A549 (cell line): ENCODE results near the gene AFDN. TPM values are rescaled to one million over a fixed set of nuclear protein-coding genes. Genes with fewer than 3 reads are reported as not detected.
A peak's percentile ranks its signal among the peaks of the same experiment; 100 is the strongest.

Experiments
- ATAC-seq, 2 experiments: fragments of 200-7000 bp in 1 of 2; fragments of >200 bp in 1 of 2; cut with Nextera tagmentation in 1 of 2; cut with Tn5 transposase in 1 of 2; 3 replicates each; pipeline versions ENCODE4 v1.8.0 to v1.9.1; 2018 to 2020; ENCODE audit warnings: mild to moderate bottlenecking in 1 of 2, moderate library complexity in 1 of 2
- CTCF ChIA-PET: fragments of 300-600 bp; sonication (Branson Sonifier 250); formaldehyde crosslinking; extraction: SDS; loops from one replicate; lab custom pipeline; 2021; ENCODE audit warnings: antibody characterized with exemption, inconsistent platforms; lab: Yijun Ruan, JAX
- POLR2A ChIA-PET: fragments of 350-600 bp; formaldehyde crosslinking; extraction: SDS; loops from one replicate; lab custom pipeline; 2021; ENCODE audit warnings: antibody characterized with exemption, inconsistent platforms; lab: Yijun Ruan, JAX
- DNase-seq, 2 experiments: peaks; one replicate each; pipeline versions ENCODE4 v3.0.0 to v3.0.0-alpha.2; 2011 to 2016; ENCODE audit warnings: low read depth in 1 of 2, low spot score in 1 of 2
- FAIRE-seq: peaks from 2 replicates; lab custom pipeline; 2011; peaks lifted over from hg19 to GRCh38; lab: Jason Lieb, UNC
- H3K27ac ChIP-seq, 2 experiments: fragments of >200 bp; sonication (Bioruptor Twin); formaldehyde crosslinking; 3 replicates each; pipeline ENCODE4 v1.5.1; 2016 to 2017
- H3K4me1 ChIP-seq: fragments of >200 bp; sonication (Bioruptor Twin); formaldehyde crosslinking; 3 replicates; pipeline ENCODE4 v1.6.1; 2016
- H3K4me2 ChIP-seq: fragments of >200 bp; sonication (Bioruptor Twin); formaldehyde crosslinking; 3 replicates; pipeline ENCODE4 v1.6.1; 2016
- H3K4me3 ChIP-seq: fragments of >200 bp; sonication (Bioruptor Twin); formaldehyde crosslinking; 3 replicates; pipeline ENCODE4 v1.5.1; 2016
- H3K9me3 ChIP-seq: fragments of >200 bp; sonication (Bioruptor Twin); formaldehyde crosslinking; 3 replicates; pipeline ENCODE4 v1.6.1; 2016
- CEBPB ChIP-seq, 2 experiments: fragments of >200 bp in 1 of 2; sonication (Bioruptor Twin) in 1 of 2; formaldehyde crosslinking in 1 of 2; IDR thresholded peaks; 2 replicates each; pipeline ENCODE4 v1.6.1; 2012 to 2016
- EHF ChIP-seq: fragments of 250-450 bp; sonication (Bioruptor Pico); IDR thresholded peaks from 2 replicates; pipeline ENCODE4 v1.5.0; 2020; ENCODE audit warnings: mild to moderate bottlenecking
- FOSB ChIP-seq: fragments of 250-450 bp; sonication (Bioruptor Pico); IDR thresholded peaks from 2 replicates; pipeline ENCODE4 v1.5.0; 2020; ENCODE audit warnings: mild to moderate bottlenecking, moderate library complexity
- FOXS1 ChIP-seq: fragments of 250-450 bp; sonication (Bioruptor Pico); IDR thresholded peaks from 2 replicates; pipeline ENCODE4 v1.5.0; 2020; ENCODE audit warnings: mild to moderate bottlenecking, moderate library complexity
- GATA3 ChIP-seq: IDR thresholded peaks from 2 replicates; pipeline ENCODE4 v1.6.1; 2012; ENCODE audit warnings: borderline replicate concordance
- HDAC2 ChIP-seq: fragments of 200-600 bp; sonication (generic); IDR thresholded peaks from 2 replicates; pipeline ENCODE4 v1.6.1; 2016
- HEYL ChIP-seq: fragments of 250-450 bp; sonication (Bioruptor Pico); IDR thresholded peaks from 2 replicates; pipeline ENCODE4 v1.8.0; 2021; ENCODE audit warnings: mild to moderate bottlenecking, moderate library complexity
- HOXB5 ChIP-seq: fragments of 250-450 bp; sonication (Bioruptor Pico); IDR thresholded peaks from 2 replicates; pipeline ENCODE4 v1.5.0; 2020; ENCODE audit warnings: mild to moderate bottlenecking, moderate library complexity
- MAZ ChIP-seq: fragments of 150-350 bp; IDR thresholded peaks from 2 replicates; pipeline ENCODE4 v1.6.1; 2014; ENCODE audit warnings: antibody characterized with exemption, low read depth, low read length, borderline replicate concordance
- MYC ChIP-seq: IDR thresholded peaks from 2 replicates; pipeline ENCODE4 v1.6.1; 2012; ENCODE audit warnings: mild to moderate bottlenecking, inconsistent platforms, low read length, improper control_type of control experiment, borderline replicate concordance
- NFE2L2 ChIP-seq: fragments of 150-350 bp; conservative IDR thresholded peaks from 2 replicates; pipeline ENCODE4 v1.6.1; 2014; ENCODE audit warnings: low read length
- RAD21 ChIP-seq, 2 experiments: fragments of >200 bp in 1 of 2; sonication (Bioruptor Twin) in 1 of 2; formaldehyde crosslinking in 1 of 2; IDR thresholded peaks in 1 of 2; conservative IDR thresholded peaks in 1 of 2; 2 replicates in 1 of 2; 3 replicates in 1 of 2; pipeline ENCODE4 v1.6.1; 2012 to 2018; ENCODE audit warnings: inconsistent platforms in 1 of 2
- RARB ChIP-seq: fragments of 250-450 bp; sonication (Bioruptor Pico); IDR thresholded peaks from 2 replicates; pipeline ENCODE4 v1.8.0; 2021; ENCODE audit warnings: mild to moderate bottlenecking, moderate library complexity
- RNF2 ChIP-seq: fragments of 200-600 bp; sonication (generic); IDR thresholded peaks from 2 replicates; pipeline ENCODE4 v1.6.1; 2016; ENCODE audit warnings: low read depth, mild to moderate bottlenecking, antibody characterized with exemption, moderate library complexity, borderline replicate concordance
- SMC3 ChIP-seq: fragments of >200 bp; sonication (Bioruptor Twin); formaldehyde crosslinking; IDR thresholded peaks from 3 replicates; pipeline ENCODE4 v1.6.1; 2018; ENCODE audit warnings: inconsistent platforms
- TP53 ChIP-seq: fragments of 250-450 bp; sonication (Bioruptor Pico); IDR thresholded peaks from 2 replicates; pipeline ENCODE4 v1.5.0; 2021; ENCODE audit warnings: mild to moderate bottlenecking, moderate library complexity
- ZFP36 ChIP-seq: fragments of 450-650 bp; IDR thresholded peaks from 2 replicates; pipeline ENCODE4 v1.6.1; 2014; ENCODE audit warnings: borderline replicate concordance; ENCODE audit not compliant: partially characterized antibody
- ZSCAN20 ChIP-seq: fragments of 250-450 bp; sonication (Bioruptor Pico); IDR thresholded peaks from 2 replicates; pipeline ENCODE4 v1.8.0; 2022; ENCODE audit warnings: mild to moderate bottlenecking, moderate library complexity
- WGBS: methylation state at CpG from one replicate; pipeline ENCODE4 v1.1.6; 2017; ENCODE audit errors: missing lambda C conversion rate; 5-methylcytosine and 5-hydroxymethylcytosine counted together
- polyA plus RNA-seq, 4 experiments: library from polyadenylated mRNA; depleted of rRNA in 3 of 4; stranded (reverse); fragments of >200 nt; fragmentation: RNase III in 1 of 4; extraction: RNeasy Plus Mini Kit Qiagen cat#74134 plus additional on column Dnase treatment in 1 of 4; gene quantifications; 2 replicates in 3 of 4; 3 replicates in 1 of 4; pipeline ENCODE4 v1.2.3, GENCODE V29; 2011 to 2017
- TF ChIP-seq, protein P1 (sequence below): fragments of >200 bp; sonication (Bioruptor Twin); formaldehyde crosslinking; IDR thresholded peaks from 2 replicates; pipeline ENCODE4 v1.6.1; 2016
- TF ChIP-seq, protein P2 (sequence below): fragments of >200 bp; sonication (Bioruptor Twin); formaldehyde crosslinking; IDR thresholded peaks from 3 replicates; pipeline ENCODE4 v1.5.1; 2016
- TF ChIP-seq, protein P3 (sequence below): fragments of 250-450 bp; sonication (Bioruptor Pico); IDR thresholded peaks from 2 replicates; pipeline ENCODE4 v1.5.0; 2021; ENCODE audit warnings: mild to moderate bottlenecking, moderate library complexity, borderline replicate concordance
- TF ChIP-seq, protein P4 (sequence below): IDR thresholded peaks from 2 replicates; pipeline ENCODE4 v1.6.1; 2012
- TF ChIP-seq, protein P5 (sequence below): IDR thresholded peaks from 2 replicates; pipeline ENCODE4 v1.6.1; 2012

AFDN gene
- polyA plus RNA-seq, 2 of the 4 experiments (the other 2 are of a cell fraction) = 17.5 to 40.8 TPM

DNA sequence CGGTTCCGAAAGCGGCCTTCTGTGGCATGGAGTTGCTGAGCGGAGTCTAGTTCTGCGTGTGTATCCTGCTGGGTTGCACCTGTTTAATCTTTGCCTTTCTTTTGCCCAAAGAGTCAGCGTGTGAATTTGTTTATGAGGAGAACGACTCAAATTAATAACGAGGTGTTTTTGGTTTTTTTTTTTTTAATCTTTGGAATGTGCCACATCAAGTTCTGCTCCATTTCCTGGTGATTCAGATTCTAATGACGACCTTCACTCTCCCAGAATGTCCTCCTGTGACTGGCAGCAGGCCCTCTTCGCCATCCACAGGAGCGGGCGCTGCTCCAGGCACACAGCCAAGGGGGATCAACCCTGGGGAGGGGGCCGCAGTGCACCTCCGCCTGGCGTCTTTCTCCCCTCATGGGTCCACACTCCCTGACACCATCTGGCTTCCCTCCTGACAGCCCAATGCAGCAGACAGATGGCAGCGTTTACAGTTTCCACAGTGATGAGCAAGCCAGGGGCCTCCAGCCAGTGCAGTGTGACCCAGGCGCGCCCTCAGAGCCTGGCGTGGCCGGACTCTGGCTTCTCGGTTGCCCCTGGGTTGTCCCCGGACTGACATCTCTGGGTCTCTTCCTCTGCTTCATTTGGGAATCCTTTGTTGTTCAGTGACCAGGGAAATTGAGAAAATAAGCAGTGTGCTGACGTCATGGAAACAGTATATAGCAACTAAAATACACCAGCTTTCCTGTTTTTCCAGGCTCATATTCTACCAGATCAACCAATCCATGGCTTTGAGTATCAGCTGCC, 27.5 kb upstream of the AFDN start:
- Histone ChIP-seq H3K4me1 (no peaks in the 10 kb centered on the region), H3K9me3 (no peaks in the 10 kb centered on the region), H3K27ac (no peak overlapping the region)
- ATAC-seq = peak in 1 of 2 experiments; percentile 50; a peak in 3 of 6 replicates
- CTCF ChIA-PET = no interaction called here
- no peak for FAIRE-seq
- no peak for DNase-seq
- POLR2A ChIA-PET = interaction anchor here (0.6 kb wide), 1 partner anchor 61 kb away, joined by 9 read pairs; no protein-coding TSS in a partner anchor
- TF ChIP-seq, protein P1, sequence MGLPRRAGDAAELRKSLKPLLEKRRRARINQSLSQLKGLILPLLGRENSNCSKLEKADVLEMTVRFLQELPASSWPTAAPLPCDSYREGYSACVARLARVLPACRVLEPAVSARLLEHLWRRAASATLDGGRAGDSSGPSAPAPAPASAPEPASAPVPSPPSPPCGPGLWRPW = no peak
- TF ChIP-seq, protein P2, sequence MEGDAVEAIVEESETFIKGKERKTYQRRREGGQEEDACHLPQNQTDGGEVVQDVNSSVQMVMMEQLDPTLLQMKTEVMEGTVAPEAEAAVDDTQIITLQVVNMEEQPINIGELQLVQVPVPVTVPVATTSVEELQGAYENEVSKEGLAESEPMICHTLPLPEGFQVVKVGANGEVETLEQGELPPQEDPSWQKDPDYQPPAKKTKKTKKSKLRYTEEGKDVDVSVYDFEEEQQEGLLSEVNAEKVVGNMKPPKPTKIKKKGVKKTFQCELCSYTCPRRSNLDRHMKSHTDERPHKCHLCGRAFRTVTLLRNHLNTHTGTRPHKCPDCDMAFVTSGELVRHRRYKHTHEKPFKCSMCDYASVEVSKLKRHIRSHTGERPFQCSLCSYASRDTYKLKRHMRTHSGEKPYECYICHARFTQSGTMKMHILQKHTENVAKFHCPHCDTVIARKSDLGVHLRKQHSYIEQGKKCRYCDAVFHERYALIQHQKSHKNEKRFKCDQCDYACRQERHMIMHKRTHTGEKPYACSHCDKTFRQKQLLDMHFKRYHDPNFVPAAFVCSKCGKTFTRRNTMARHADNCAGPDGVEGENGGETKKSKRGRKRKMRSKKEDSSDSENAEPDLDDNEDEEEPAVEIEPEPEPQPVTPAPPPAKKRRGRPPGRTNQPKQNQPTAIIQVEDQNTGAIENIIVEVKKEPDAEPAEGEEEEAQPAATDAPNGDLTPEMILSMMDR = no peak
- TF ChIP-seq FOXS1 (CRISPR knock-in tag) = no peak
- no peak for TF ChIP-seq GATA3
- no peak for TF ChIP-seq ZFP36
- TF ChIP-seq, protein P3, sequence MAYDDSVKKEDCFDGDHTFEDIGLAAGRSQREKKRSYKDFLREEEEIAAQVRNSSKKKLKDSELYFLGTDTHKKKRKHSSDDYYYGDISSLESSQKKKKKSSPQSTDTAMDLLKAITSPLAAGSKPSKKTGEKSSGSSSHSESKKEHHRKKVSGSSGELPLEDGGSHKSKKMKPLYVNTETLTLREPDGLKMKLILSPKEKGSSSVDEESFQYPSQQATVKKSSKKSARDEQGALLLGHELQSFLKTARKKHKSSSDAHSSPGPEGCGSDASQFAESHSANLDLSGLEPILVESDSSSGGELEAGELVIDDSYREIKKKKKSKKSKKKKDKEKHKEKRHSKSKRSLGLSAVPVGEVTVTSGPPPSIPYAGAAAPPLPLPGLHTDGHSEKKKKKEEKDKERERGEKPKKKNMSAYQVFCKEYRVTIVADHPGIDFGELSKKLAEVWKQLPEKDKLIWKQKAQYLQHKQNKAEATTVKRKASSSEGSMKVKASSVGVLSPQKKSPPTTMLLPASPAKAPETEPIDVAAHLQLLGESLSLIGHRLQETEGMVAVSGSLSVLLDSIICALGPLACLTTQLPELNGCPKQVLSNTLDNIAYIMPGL (CRISPR knock-in tag) = no peak
- no peak for TF ChIP-seq HOXB5 (CRISPR knock-in tag)
- no peak for TF ChIP-seq SMC3
- no peak for TF ChIP-seq HDAC2
- TF ChIP-seq, all 56 proteins: peak for 0
- WGBS = 70% methylated on average over 18 of the region's 23 CpGs
- no peak overlapping the region for H3K4me2 ChIP-seq
- H3K4me3 ChIP-seq = no peak overlapping the region

DNA sequence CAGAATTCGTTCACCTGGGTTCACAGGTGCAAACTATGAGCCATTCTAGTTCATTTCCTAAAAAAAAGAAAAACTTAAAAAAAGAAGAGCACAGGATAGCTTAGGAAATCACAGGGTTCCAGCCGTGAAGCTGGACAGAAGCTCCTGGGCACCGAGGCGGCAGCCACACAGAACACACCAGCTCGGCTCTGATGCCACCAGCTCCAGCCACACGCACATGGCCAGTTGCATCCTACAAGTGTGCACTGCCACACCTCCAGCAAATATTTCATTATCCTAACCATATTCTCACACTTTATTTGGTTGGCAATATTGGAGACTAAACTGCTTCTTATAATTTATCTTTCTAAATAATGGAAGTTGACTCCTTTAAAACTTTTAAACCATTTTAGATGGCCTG, 26.2 kb upstream of the AFDN start:
- no peaks in the 10 kb centered on the region for H3K9me3 ChIP-seq
- no peak overlapping the region for H3K4me2 ChIP-seq
- 65% methylated on average over 6 of the region's 6 CpGs for WGBS
- POLR2A ChIA-PET = no interaction called here
- no peak for TF ChIP-seq RNF2
- TF ChIP-seq NFE2L2 = no peak
- no peak for TF ChIP-seq FOSB
- no peak for TF ChIP-seq EHF (CRISPR knock-in tag)
- no peak for TF ChIP-seq RAD21 (conservative IDR thresholded peaks at IDR 0.05 in 1 of 2, IDR thresholded peaks at IDR 0.05 in 1 of 2)
- no peak for TF ChIP-seq ZSCAN20 (CRISPR knock-in tag)
- TF ChIP-seq HEYL = no peak
- TF ChIP-seq MYC = no peak
- no peak for TF ChIP-seq TP53 (CRISPR knock-in tag)
- TF ChIP-seq, protein P4, sequence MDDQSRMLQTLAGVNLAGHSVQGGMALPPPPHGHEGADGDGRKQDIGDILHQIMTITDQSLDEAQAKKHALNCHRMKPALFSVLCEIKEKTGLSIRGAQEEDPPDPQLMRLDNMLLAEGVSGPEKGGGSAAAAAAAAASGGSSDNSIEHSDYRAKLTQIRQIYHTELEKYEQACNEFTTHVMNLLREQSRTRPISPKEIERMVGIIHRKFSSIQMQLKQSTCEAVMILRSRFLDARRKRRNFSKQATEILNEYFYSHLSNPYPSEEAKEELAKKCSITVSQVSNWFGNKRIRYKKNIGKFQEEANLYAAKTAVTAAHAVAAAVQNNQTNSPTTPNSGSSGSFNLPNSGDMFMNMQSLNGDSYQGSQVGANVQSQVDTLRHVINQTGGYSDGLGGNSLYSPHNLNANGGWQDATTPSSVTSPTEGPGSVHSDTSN = no peak
- no peak for TF ChIP-seq HOXB5 (CRISPR knock-in tag)
- TF ChIP-seq, protein P5, sequence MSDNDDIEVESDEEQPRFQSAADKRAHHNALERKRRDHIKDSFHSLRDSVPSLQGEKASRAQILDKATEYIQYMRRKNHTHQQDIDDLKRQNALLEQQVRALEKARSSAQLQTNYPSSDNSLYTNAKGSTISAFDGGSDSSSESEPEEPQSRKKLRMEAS = no peak
- TF ChIP-seq CEBPB (IDR thresholded peaks at IDR 0.05) = no peak
- no peak for TF ChIP-seq MAZ
- TF ChIP-seq RARB (CRISPR knock-in tag) = no peak
- no peak overlapping the region for H3K4me3 ChIP-seq
- no peak for ATAC-seq
- no peaks in the 10 kb centered on the region for H3K4me1 ChIP-seq
- no peak for FAIRE-seq
- CTCF ChIA-PET = no interaction called here
- no peak overlapping the region for H3K27ac ChIP-seq
- no peak for DNase-seq
